ENCODE data around the gene RSPO4. TPM values are rescaled to one million over a fixed set of nuclear protein-coding genes. Genes with fewer than 3 reads are reported as not detected.

RSPO4 gene
- total and polyA plus RNA-seq, 2 of the 13 experiments (the other 11 are each of a cell fraction or from before 2014, with no cell fraction given): not detected

GRCh38 chr20:925516-925915 lies 76.6 kb downstream of the RSPO4 start (continued):
- TF ChIP-seq, protein P1, sequence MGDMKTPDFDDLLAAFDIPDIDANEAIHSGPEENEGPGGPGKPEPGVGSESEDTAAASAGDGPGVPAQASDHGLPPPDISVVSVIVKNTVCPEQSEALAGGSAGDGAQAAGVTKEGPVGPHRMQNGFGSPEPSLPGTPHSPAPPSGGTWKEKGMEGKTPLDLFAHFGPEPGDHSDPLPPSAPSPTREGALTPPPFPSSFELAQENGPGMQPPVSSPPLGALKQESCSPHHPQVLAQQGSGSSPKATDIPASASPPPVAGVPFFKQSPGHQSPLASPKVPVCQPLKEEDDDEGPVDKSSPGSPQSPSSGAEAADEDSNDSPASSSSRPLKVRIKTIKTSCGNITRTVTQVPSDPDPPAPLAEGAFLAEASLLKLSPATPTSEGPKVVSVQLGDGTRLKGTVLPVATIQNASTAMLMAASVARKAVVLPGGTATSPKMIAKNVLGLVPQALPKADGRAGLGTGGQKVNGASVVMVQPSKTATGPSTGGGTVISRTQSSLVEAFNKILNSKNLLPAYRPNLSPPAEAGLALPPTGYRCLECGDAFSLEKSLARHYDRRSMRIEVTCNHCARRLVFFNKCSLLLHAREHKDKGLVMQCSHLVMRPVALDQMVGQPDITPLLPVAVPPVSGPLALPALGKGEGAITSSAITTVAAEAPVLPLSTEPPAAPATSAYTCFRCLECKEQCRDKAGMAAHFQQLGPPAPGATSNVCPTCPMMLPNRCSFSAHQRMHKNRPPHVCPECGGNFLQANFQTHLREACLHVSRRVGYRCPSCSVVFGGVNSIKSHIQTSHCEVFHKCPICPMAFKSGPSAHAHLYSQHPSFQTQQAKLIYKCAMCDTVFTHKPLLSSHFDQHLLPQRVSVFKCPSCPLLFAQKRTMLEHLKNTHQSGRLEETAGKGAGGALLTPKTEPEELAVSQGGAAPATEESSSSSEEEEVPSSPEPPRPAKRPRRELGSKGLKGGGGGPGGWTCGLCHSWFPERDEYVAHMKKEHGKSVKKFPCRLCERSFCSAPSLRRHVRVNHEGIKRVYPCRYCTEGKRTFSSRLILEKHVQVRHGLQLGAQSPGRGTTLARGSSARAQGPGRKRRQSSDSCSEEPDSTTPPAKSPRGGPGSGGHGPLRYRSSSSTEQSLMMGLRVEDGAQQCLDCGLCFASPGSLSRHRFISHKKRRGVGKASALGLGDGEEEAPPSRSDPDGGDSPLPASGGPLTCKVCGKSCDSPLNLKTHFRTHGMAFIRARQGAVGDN (CRISPR knock-in tag; IDR thresholded peaks at IDR 0.05): no peak
- TF ChIP-seq XRCC5 (optimal IDR thresholded peaks at IDR 0.05; ENCODE audit: low read length): no peak
- no peak for TF ChIP-seq ZNF850 (CRISPR knock-in tag; conservative IDR thresholded peaks at IDR 0.05)
- TF ChIP-seq CBX2 (IDR thresholded peaks at IDR 0.05; ENCODE audit: low read depth, low read length): no peak
- no peak for TF ChIP-seq CBX2 (CRISPR knock-in tag; IDR thresholded peaks at IDR 0.05; ENCODE audit: low read depth)
- no peak for TF ChIP-seq ZNF331 (CRISPR knock-in tag; IDR thresholded peaks at IDR 0.05)

DNA sequence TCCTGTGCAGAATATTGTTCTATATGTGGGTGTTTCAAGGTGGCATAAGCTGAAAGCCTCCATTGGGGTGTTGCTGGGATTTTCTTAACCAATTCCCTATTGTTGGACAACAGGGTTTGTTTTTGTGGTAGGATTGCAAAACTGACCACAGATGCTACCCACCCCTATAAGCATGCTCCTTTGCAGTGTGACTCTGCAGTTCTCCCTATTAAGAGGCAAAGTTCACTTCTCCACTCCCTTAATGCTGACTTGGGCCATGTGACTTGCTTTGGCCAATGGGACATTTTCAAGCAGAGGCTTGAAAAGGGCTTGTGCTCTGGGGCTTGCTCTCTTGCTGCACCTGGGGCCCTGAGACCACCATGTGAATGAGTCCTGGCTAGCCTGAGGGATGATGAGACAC lies 77.5 kb downstream of the RSPO4 start:
- ATAC-seq (peak; percentile 73), DNase-seq (ENCODE audit: low spot score) (peak; percentile 62), FAIRE-seq (no peak)
- in situ Hi-C loops (cut with HindIII; ENCODE audit: extremely low pct_ligation_motif_present, low pct_unique_long_range_greater_than_20kb) (no loop called here), intact Hi-C loops (cut with micrococcal nuclease; ENCODE audit: unreplicated experiment) (no loop called here)
- Histone ChIP-seq H4K20me1 (ENCODE audit: insufficient read depth, low read length) (no peaks in the 10 kb centered on the region), H3K9ac (ENCODE audit: insufficient read depth, low read depth, low read length) (no peak overlapping the region), H3K36me3 (replicated peaks in 1 of 2; ENCODE audit: control insufficient read depth in 1 of 2, insufficient read depth in 2 of 2, low read length in 2 of 2) (no peaks in the 10 kb centered on the region), H3K4me1 (ENCODE audit: insufficient read depth, low read length) (peaks cover 9% of the 10 kb centered on the region), H3K79me2 (ENCODE audit: insufficient read depth, low read length) (no peaks in the 10 kb centered on the region), H3K4me2 (ENCODE audit: low read depth, low read length) (no peak overlapping the region), H3K4me3 (replicated peaks in 1 of 3; ENCODE audit: insufficient read depth in 1 of 3, low read depth in 2 of 3, low read length in 3 of 3) (no peak overlapping the region), H2AFZ (ENCODE audit: low read length) (no peak overlapping the region), H3K27ac (ENCODE audit: extremely low read length, insufficient read depth, low read length) (no peak overlapping the region), H3K9me3 (ENCODE audit: low read length) (no peaks in the 10 kb centered on the region), H3K27me3 (ENCODE audit: control insufficient read depth in 1 of 2, insufficient read depth in 2 of 2, low read length in 2 of 2) (0 out of 5 replicates have a peak, but pooled peaks cover 0 to under 1% of the 10 kb centered on the region in 2 experiments)
- POLR2A ChIA-PET: no interaction called here
- no TSS peak for BruUV-seq (replicated peaks)
- CTCF ChIA-PET (ENCODE audit: low intra/inter-chr PET ratio, low total read pairs): no interaction called here
- TF ChIP-seq, protein P2, sequence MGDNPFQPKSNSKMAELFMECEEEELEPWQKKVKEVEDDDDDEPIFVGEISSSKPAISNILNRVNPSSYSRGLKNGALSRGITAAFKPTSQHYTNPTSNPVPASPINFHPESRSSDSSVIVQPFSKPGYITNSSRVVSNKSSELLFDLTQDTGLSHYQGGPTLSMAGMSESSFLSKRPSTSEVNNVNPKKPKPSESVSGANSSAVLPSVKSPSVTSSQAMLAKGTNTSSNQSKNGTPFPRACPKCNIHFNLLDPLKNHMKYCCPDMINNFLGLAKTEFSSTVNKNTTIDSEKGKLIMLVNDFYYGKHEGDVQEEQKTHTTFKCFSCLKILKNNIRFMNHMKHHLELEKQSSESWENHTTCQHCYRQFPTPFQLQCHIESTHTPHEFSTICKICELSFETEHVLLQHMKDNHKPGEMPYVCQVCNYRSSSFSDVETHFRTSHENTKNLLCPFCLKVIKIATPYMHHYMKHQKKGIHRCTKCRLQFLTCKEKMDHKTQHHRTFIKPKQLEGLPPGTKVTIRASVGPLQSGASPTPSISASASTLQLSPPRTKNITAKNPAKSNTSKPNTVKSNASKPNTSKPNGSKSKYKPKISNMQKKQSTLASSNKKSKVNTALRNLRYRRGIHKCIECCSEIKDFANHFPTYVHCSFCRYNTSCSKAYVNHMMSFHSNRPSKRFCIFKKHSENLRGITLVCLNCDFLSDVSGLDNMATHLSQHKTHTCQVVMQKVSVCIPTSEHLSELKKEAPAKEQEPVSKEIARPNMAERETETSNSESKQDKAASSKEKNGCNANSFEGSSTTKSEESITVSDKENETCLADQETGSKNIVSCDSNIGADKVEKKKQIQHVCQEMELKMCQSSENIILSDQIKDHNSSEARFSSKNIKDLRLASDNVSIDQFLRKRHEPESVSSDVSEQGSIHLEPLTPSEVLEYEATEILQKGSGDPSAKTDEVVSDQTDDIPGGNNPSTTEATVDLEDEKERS (CRISPR knock-in tag; IDR thresholded peaks at IDR 0.05): no peak
- TF ChIP-seq NCOR1 (IDR thresholded peaks at IDR 0.05; ENCODE audit: borderline replicate concordance, low read length) (no peak), AKAP8 (CRISPR knock-in tag; IDR thresholded peaks at IDR 0.05) (no peak), MAFK (conservative IDR thresholded peaks at IDR 0.05 in 1 of 2, IDR thresholded peaks at IDR 0.05 in 1 of 2; ENCODE audit: low read length in 2 of 2) (peak in 1 of 2 experiments; percentile 21; a peak in 1 of 4 replicates)
- TF ChIP-seq, protein P3, sequence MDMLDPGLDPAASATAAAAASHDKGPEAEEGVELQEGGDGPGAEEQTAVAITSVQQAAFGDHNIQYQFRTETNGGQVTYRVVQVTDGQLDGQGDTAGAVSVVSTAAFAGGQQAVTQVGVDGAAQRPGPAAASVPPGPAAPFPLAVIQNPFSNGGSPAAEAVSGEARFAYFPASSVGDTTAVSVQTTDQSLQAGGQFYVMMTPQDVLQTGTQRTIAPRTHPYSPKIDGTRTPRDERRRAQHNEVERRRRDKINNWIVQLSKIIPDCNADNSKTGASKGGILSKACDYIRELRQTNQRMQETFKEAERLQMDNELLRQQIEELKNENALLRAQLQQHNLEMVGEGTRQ (IDR thresholded peaks at IDR 0.05; ENCODE audit: low read depth, low read length): peak; percentile 51
- TF ChIP-seq, protein P3 (CRISPR knock-in tag; IDR thresholded peaks at IDR 0.05; ENCODE audit: borderline replicate concordance): peak; percentile 61; the same call in 1 of the 2 replicates
- TF ChIP-seq, protein P4, sequence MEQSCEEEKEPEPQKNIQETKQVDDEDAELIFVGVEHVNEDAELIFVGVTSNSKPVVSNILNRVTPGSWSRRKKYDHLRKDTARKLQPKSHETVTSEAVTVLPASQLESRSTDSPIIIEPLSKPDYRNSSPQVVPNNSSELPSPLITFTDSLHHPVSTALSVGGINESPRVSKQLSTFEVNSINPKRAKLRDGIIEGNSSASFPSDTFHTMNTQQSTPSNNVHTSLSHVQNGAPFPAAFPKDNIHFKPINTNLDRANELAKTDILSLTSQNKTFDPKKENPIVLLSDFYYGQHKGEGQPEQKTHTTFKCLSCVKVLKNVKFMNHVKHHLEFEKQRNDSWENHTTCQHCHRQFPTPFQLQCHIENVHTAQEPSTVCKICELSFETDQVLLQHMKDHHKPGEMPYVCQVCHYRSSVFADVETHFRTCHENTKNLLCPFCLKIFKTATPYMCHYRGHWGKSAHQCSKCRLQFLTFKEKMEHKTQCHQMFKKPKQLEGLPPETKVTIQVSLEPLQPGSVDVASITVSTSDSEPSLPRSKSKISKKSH (CRISPR knock-in tag; IDR thresholded peaks at IDR 0.05; ENCODE audit: borderline replicate concordance): no peak
